ENCODE data around the gene APOBR. TPM values are rescaled to one million over a fixed set of nuclear protein-coding genes. Genes with fewer than 3 reads are reported as not detected.

The APOBR gene
- total and polyA plus RNA-seq, 2 of the 13 experiments (the other 11 are each of a cell fraction or from before 2014, with no cell fraction given), result 0.03 TPM; not detected in 1

DNA sequence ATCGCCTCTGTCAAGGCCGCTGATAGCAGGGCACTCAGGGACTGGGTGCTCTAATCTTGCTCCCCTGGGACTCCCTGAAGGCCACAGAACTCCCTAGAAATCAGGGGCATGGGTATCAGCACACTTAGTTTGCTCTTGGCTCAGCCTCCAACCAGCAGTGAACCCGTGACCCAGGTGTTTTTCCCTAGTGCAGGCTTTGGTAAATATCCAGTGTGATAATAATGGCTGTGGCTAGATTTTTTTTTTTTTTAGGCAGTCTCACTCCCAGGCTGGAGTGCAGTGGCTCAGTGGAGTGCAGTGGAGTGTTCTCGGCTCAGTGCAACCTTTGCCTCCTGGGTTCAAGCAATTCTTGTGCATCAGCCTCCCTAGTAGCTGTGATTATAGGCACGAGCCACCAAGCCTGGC lies 34.0 kb downstream of the APOBR start (continued):
- TF ChIP-seq POLR2G (IDR thresholded peaks at IDR 0.05; ENCODE audit: low read depth, low read length) (no peak), TAF1 (CRISPR knock-in tag; IDR thresholded peaks at IDR 0.05) (no peak), E2F5 (CRISPR knock-in tag; conservative IDR thresholded peaks at IDR 0.05) (no peak), KLF11 (CRISPR knock-in tag; IDR thresholded peaks at IDR 0.05) (no peak), ZNF296 (CRISPR knock-in tag; conservative IDR thresholded peaks at IDR 0.05) (no peak), PHF21A (CRISPR knock-in tag; IDR thresholded peaks at IDR 0.05) (peak; percentile 93), ZC3H13 (CRISPR knock-in tag; IDR thresholded peaks at IDR 0.05) (no peak), ARHGAP35 (CRISPR knock-in tag; IDR thresholded peaks at IDR 0.05; ENCODE audit: borderline replicate concordance) (no peak), ZNF180 (CRISPR knock-in tag; IDR thresholded peaks at IDR 0.05; ENCODE audit: borderline replicate concordance, low read depth) (no peak), HNRNPUL1 (IDR thresholded peaks at IDR 0.05; ENCODE audit: low read depth, low read length) (no peak), MTF1 (CRISPR knock-in tag; IDR thresholded peaks at IDR 0.05) (no peak), JUNB (CRISPR knock-in tag; IDR thresholded peaks at IDR 0.05; ENCODE audit: borderline replicate concordance) (no peak), MATR3 (CRISPR knock-in tag; IDR thresholded peaks at IDR 0.05) (no peak), ZNF143 (CRISPR knock-in tag; IDR thresholded peaks at IDR 0.05) (no peak), PAX8 (CRISPR knock-in tag; IDR thresholded peaks at IDR 0.05; ENCODE audit: borderline replicate concordance) (no peak), KMT2A (CRISPR knock-in tag; IDR thresholded peaks at IDR 0.05) (no peak), SRY (CRISPR knock-in tag; IDR thresholded peaks at IDR 0.05) (no peak), ZNF234 (CRISPR knock-in tag; conservative IDR thresholded peaks at IDR 0.05) (no peak), KDM1A (CRISPR knock-in tag; IDR thresholded peaks at IDR 0.05) (no peak), CBFB (CRISPR knock-in tag; IDR thresholded peaks at IDR 0.05) (no peak), HNRNPLL (IDR thresholded peaks at IDR 0.05; ENCODE audit: low read depth, low read length, poor library complexity, severe bottlenecking) (no peak), ZNF382 (CRISPR knock-in tag; IDR thresholded peaks at IDR 0.05; ENCODE audit: borderline replicate concordance) (no peak), THAP11 (CRISPR knock-in tag; IDR thresholded peaks at IDR 0.05) (peak; percentile 49; the same call in 1 of the 2 replicates), TIGD3 (CRISPR knock-in tag; IDR thresholded peaks at IDR 0.05; ENCODE audit: borderline replicate concordance) (no peak), STAT5B (CRISPR knock-in tag; IDR thresholded peaks at IDR 0.05) (no peak), ZNF251 (CRISPR knock-in tag; IDR thresholded peaks at IDR 0.05) (no peak), ZNF558 (CRISPR knock-in tag; IDR thresholded peaks at IDR 0.05; ENCODE audit: borderline replicate concordance) (no peak), ZNF329 (CRISPR knock-in tag; IDR thresholded peaks at IDR 0.05; ENCODE audit: low read depth) (no peak)
- TF ChIP-seq, protein P1, sequence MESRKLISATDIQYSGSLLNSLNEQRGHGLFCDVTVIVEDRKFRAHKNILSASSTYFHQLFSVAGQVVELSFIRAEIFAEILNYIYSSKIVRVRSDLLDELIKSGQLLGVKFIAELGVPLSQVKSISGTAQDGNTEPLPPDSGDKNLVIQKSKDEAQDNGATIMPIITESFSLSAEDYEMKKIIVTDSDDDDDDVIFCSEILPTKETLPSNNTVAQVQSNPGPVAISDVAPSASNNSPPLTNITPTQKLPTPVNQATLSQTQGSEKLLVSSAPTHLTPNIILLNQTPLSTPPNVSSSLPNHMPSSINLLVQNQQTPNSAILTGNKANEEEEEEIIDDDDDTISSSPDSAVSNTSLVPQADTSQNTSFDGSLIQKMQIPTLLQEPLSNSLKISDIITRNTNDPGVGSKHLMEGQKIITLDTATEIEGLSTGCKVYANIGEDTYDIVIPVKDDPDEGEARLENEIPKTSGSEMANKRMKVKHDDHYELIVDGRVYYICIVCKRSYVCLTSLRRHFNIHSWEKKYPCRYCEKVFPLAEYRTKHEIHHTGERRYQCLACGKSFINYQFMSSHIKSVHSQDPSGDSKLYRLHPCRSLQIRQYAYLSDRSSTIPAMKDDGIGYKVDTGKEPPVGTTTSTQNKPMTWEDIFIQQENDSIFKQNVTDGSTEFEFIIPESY (CRISPR knock-in tag; IDR thresholded peaks at IDR 0.05), result no peak

All from HepG2 (cell line).